Stomach (tissue), 9 donors: Measurements from ENCODE around the gene STIM1. TPM values are rescaled to one million over a fixed set of nuclear protein-coding genes. Genes with fewer than 3 reads are reported as not detected.

Source experiments
- DNase-seq, 2 donors: peaks; one replicate each; pipeline versions ENCODE4 v3.0.0 to v3.0.0-alpha.2; 2013 to 2019
- H3K27ac ChIP-seq, 5 donors: fragments of 200-600 bp in 4 of 5; sonication (generic) in 4 of 5; one replicate each; pipeline ENCODE4 v1.5.1; 2013 to 2019; ENCODE audit warnings: mild to moderate bottlenecking in 1 of 5, moderate library complexity in 1 of 5
- H3K27me3 ChIP-seq, 3 donors: fragments of 200-600 bp; sonication (generic); one replicate each; pipeline ENCODE4 v1.5.1; 2017 to 2019; ENCODE audit warnings: mixed run types in 1 of 3
- H3K36me3 ChIP-seq, 4 donors: fragments of 200-600 bp; sonication (generic); 1 replicate in 3 of 4; 2 replicates in 1 of 4; pipeline ENCODE4 v1.5.1; 2016 to 2019
- H3K4me1 ChIP-seq, 4 donors: fragments of 200-600 bp; sonication (generic); one replicate each; pipeline ENCODE4 v1.5.1; 2016 to 2019
- H3K4me3 ChIP-seq, 4 donors: fragments of 200-600 bp; sonication (generic) in 3 of 4; one replicate each; pipeline ENCODE4 v1.5.1; 2016 to 2019; ENCODE audit warnings: mild to moderate bottlenecking in 1 of 4
- H3K9me3 ChIP-seq, 4 donors: fragments of 200-600 bp; sonication (generic); one replicate each; pipeline ENCODE4 v1.5.1; 2016 to 2019
- CTCF ChIP-seq, 7 experiments: fragments of 450-650 bp in 4 of 7; fragments of 200-600 bp in 3 of 7; sonication (generic) in 3 of 7; IDR thresholded peaks; one replicate each; pipeline ENCODE4 v1.5.1; 2016 to 2019; ENCODE audit warnings: antibody characterized with exemption in 7 of 7, control low read depth in 2 of 7, mild to moderate bottlenecking in 1 of 7
- EP300 ChIP-seq: sonication (generic); formaldehyde crosslinking; IDR thresholded peaks from one replicate; pipeline ENCODE4 v1.6.1; 2017; ENCODE audit warnings: antibody characterized with exemption
- POLR2A ChIP-seq, 4 donors: fragments of 450-650 bp; IDR thresholded peaks; one replicate each; pipeline ENCODE4 v1.6.1; 2016; ENCODE audit warnings: antibody characterized with exemption in 4 of 4, control low read depth in 2 of 4, mild to moderate bottlenecking in 1 of 4, moderate library complexity in 1 of 4
- POLR2AphosphoS5 ChIP-seq, 3 donors: sonication (generic); formaldehyde crosslinking; IDR thresholded peaks; one replicate each; pipeline ENCODE4 v1.6.1; 2016; ENCODE audit warnings: antibody characterized with exemption in 3 of 3
- WGBS, 5 donors: extraction: QIAGEN DNeasy Blood & Tissue Kit in 3 of 5; methylation state at CpG; one replicate each; pipeline versions ENCODE4 v1.1.5 to v1.1.7; 2013 to 2018; 5-methylcytosine and 5-hydroxymethylcytosine counted together
- intact Hi-C: fragments of 100-400 bp; cut with DNase I; formaldehyde crosslinking; loops from one replicate; pipeline ENCODE4 v1.15.1; 2023; ENCODE audit warnings: low total_unique reads
- polyA plus RNA-seq, 3 donors: library from polyadenylated mRNA; stranded (reverse); fragments of 200-250 nt; gene quantifications; one replicate each; pipeline ENCODE4 v1.2.3, GENCODE V29; 2013
- total RNA-seq, 5 donors: library from RNA; depleted of rRNA; stranded (reverse); fragments of >200 nt; gene quantifications; one replicate each; pipeline versions ENCODE4 v1.1.0 to v1.2.3, GENCODE V29; 2014 to 2016
- donor health status: healthy with polysubstance abuse.
- donor health status: Bipolar disorder and iron deficiency.
- donor health status: healthy.

STIM1 gene
- total and polyA plus RNA-seq, 8 donors = 8.7 to 70.7 (median 34.3) TPM

- TF ChIP-seq EP300 = no peak
- no peak for TF ChIP-seq CTCF (IDR thresholded peaks at IDR 0.05)
- no peak for TF ChIP-seq POLR2AphosphoS5 (IDR thresholded peaks at IDR 0.05)
- intact Hi-C loops = no loop called here
- no peak for DNase-seq
- H3K27me3 ChIP-seq = no peaks in the 10 kb centered on the region
- no peak overlapping the region for H3K4me3 ChIP-seq
- no peak overlapping the region for H3K27ac ChIP-seq
- no peaks in the 10 kb centered on the region for H3K36me3 ChIP-seq
- WGBS, 5 donors = 50 to 94% (median 78%) methylated on average over 2 of the region's 2 CpGs
- peaks cover 0 to 33% (median 18%) of the 10 kb centered on the region in 4 donors for H3K4me1 ChIP-seq
- H3K9me3 ChIP-seq = no peaks in the 10 kb centered on the region
Observed at GRCh38 chr11:3958281-3958680, 102.8 kb downstream of the STIM1 start.

- no peak overlapping the region for H3K4me3 ChIP-seq
- no peaks in the 10 kb centered on the region for H3K27me3 ChIP-seq
- peaks cover 0 to 43% (median 23%) of the 10 kb centered on the region in 4 donors for H3K4me1 ChIP-seq
- intact Hi-C loops = no loop called here
- WGBS, 5 donors = 67 to 83% (median 75%) methylated on average over 5 of the region's 5 CpGs
- no peak overlapping the region for H3K27ac ChIP-seq
- peak in 1 of 2 donors; percentile 21 for DNase-seq
- no peaks in the 10 kb centered on the region for H3K9me3 ChIP-seq
- H3K36me3 ChIP-seq = no peaks in the 10 kb centered on the region
- TF ChIP-seq CTCF (IDR thresholded peaks at IDR 0.05) (peak in 1 of 7 experiments; percentile 10), POLR2A (IDR thresholded peaks at IDR 0.05) (no peak), POLR2AphosphoS5 (IDR thresholded peaks at IDR 0.05) (no peak), EP300 (no peak)
Observed at GRCh38 chr11:3959015-3959902, 103.8 kb downstream of the STIM1 start.

- H3K4me1 ChIP-seq = peaks cover 0 to 45% (median 24%) of the 10 kb centered on the region in 4 donors
- no peaks in the 10 kb centered on the region for H3K27me3 ChIP-seq
- H3K36me3 ChIP-seq = no peaks in the 10 kb centered on the region
- intact Hi-C loops = no loop called here
- no peak for DNase-seq
- no peak overlapping the region for H3K4me3 ChIP-seq
- no peaks in the 10 kb centered on the region for H3K9me3 ChIP-seq
- TF ChIP-seq POLR2AphosphoS5 (IDR thresholded peaks at IDR 0.05) = no peak
- no peak for TF ChIP-seq POLR2A (IDR thresholded peaks at IDR 0.05)
- no peak for TF ChIP-seq CTCF (IDR thresholded peaks at IDR 0.05)
- TF ChIP-seq EP300 = no peak
- no peak overlapping the region for H3K27ac ChIP-seq
Observed at GRCh38 chr11:3959903-3960265, 104.4 kb downstream of the STIM1 start.

GRCh38 chr11:3962406-3962840, 107.0 kb downstream of the STIM1 start:
- 29 to 50% (median 39%) methylated on average over 1 of the region's 1 CpG for WGBS, 5 donors
- Histone ChIP-seq H3K27me3 (no peaks in the 10 kb centered on the region), H3K36me3 (peaks cover 0 to under 1% (median 0%) of the 10 kb centered on the region in 4 donors), H3K4me3 (no peak overlapping the region), H3K4me1 (peaks cover 0 to 45% (median 24%) of the 10 kb centered on the region in 4 donors), H3K9me3 (no peaks in the 10 kb centered on the region), H3K27ac (no peak overlapping the region)
- TF ChIP-seq EP300 = no peak
- TF ChIP-seq POLR2A (IDR thresholded peaks at IDR 0.05) = no peak
- no peak for TF ChIP-seq CTCF (IDR thresholded peaks at IDR 0.05)
- TF ChIP-seq POLR2AphosphoS5 (IDR thresholded peaks at IDR 0.05) = no peak
- intact Hi-C loops = no loop called here
- DNase-seq = no peak
